Right renal cortex interstitium (tissue), 3 donors: Measurements from ENCODE around the gene CKAP4. TPM values are rescaled to one million over a fixed set of nuclear protein-coding genes. Genes with fewer than 3 reads are reported as not detected.

Source experiments
- DNase-seq, 3 donors: peaks; one replicate each; pipeline ENCODE4 v3.0.0-alpha.2; 2013; ENCODE audit warnings: low read depth in 3 of 3, low spot score in 2 of 3
- polyA plus RNA-seq, 3 donors: library from polyadenylated mRNA; unstranded; fragments of 120-200 nt; gene quantifications; one replicate each; pipeline ENCODE4 v1.2.1, GENCODE V29; 2013; ENCODE audit not compliant: insufficient read length in 3 of 3

CKAP4 gene
- polyA plus RNA-seq, 3 donors, result 106 to 112 (median 112) TPM

DNA sequence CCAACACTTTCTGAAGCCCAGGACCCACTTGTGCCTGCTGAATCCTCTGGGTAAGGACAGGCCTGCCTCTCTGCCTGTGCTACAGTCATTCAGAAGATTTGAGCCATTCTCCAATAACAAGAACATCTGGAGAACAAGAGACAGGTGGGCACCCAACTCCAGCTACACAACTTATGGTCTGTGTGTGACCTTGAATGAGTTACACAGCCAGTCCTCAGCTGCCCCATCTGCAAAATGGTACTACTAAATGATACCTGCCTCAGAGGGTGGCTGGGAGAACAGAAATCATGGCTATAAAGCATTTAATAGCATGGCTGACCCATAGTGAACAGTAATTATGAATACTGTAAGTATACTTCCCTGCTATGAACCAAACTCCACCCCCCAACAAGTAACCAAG lies 4.2 kb downstream of the CKAP4 start:
- no peak for DNase-seq

GRCh38 chr12:106240821-106241220 lies 7.0 kb downstream of the CKAP4 start:
- no peak for DNase-seq

DNA sequence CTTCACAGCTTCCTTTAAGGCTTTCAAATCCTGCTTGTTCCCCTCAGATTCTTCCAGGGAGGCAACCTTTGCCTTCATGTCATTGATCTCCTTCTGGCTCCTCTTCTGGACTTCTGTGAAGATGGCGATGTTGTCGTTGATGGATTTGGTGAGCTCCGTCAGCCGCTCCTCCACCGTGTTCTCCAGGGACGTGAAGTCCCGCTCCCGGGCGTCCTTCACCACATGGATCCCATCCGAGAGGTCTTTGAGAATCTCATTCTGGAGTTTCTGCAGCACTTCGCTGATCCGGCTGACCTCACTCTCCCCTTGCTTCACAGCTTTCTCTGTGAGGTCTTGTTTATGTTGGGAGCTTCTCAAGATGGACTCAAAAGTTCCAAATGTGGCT lies 7.9 kb downstream of the CKAP4 start:
- no peak for DNase-seq

- no peak for DNase-seq
These were observed 8.4 kb downstream of the CKAP4 start for GRCh38 chr12:106239241-106239950.

GRCh38 chr12:106238146-106238545 lies 9.7 kb downstream of the CKAP4 start:
- DNase-seq, result no peak

GRCh38 chr12:106235770-106236169 lies 12.1 kb downstream of the CKAP4 start:
- no peak for DNase-seq

DNA sequence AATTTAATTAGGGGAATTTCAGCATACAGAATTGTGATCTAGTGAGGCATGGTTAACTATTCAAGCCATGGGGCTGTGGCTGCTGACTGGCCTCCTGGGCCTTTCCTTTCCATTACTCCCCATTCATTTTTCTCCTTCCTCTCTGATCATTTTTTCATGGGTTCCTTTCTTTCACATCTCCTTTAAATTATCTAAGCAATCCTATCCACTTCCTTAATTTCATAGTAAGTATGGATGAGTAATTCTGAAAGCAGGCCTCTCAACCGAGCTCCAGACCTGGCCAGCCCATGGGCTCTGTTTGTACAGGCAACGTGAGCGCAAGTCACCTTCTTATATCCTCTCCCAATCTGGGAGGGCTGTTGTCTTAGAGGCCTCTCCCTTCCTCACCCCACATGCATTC lies 13.4 kb downstream of the CKAP4 start:
- DNase-seq, result no peak

DNA sequence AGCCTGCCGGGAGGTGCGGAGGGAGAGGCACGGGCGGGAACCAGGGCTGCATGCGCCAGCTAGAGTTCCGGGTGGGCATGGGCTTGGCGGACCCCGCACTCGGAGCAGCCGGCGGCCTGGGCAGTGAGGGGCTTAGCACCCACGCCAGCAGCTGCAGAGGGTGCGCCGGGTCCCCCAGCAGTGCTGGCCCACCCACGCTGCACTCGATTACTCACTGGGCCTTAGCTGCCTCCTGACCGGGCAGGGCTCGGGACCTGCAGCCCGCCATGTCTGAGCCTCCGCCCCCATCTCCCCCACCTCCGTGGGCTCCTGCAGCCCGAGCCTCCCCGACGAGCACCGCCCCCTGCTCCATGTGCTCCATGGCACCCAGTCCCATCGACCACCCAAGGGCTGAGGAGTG lies 14.8 kb downstream of the CKAP4 start:
- no peak for DNase-seq

DNA sequence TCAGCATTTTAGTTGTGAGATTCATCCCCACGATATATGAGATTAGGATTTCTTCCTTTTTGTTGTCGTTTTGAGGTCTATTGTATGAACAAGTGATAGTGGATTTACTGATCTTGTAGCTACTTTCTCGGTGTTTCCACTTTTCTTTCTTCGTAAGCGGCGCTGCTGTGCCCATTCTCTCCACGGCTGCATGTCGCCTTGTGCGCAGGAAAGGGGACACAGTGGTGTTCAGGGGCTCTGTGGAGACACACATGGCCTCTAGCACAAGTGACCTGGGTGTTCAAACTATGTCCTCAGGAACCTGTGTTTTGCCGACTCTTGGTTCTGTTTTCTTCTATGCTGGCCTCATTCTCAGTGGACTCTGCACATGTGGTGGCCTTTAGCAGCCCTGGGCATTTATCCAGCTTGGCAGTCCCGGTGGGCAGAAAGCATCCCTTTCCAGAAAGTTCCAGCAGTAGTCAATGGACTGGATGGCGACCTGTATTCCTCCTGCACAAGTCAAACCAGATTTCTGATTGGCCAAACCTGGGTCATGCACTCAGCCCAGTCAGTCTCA lies 18.7 kb downstream of the CKAP4 start:
- DNase-seq, result no peak

GRCh38 chr12:106228320-106228710 lies 19.5 kb downstream of the CKAP4 start:
- no peak for DNase-seq

- no peak for DNase-seq
These were observed 20.0 kb downstream of the CKAP4 start for GRCh38 chr12:106227641-106228319.

DNA sequence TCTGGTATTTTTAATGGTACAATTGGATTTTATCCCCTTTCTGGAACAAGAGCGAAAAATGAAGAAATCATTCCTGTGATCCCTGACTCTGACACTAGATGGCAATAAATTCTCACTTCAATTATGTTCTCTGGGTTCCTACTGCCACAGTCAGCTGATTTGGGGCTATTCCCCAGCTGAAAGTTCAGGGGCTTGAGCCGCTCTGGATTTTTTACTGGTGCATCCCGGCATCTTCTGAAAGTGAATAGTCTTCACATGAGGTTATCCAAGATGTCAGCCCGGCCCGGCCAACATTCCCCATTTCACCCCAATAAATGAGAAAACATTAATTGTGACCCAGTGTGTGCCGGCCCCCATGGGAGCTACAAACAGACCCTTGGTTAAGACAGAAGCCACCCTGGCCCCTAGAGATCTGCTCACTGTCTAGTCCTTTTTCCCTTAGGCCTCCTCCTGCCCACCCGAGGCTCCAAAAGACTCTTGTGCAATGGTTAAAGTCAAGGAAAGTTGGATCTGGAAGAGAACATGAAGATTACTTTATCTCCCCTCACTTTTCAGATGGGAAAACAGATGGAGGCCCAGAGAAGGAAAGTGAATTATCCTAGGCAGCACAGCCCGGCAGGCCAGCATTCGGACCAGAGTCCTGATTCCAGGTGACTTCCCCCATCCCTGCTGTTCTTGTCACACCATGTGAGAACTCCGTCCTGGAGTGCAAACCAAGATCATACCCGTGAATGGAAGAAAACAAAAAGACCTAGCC lies 20.8 kb downstream of the CKAP4 start:
- no peak for DNase-seq

- no peak for DNase-seq
These were observed 23.5 kb downstream of the CKAP4 start for GRCh38 chr12:106224355-106224706.

DNA sequence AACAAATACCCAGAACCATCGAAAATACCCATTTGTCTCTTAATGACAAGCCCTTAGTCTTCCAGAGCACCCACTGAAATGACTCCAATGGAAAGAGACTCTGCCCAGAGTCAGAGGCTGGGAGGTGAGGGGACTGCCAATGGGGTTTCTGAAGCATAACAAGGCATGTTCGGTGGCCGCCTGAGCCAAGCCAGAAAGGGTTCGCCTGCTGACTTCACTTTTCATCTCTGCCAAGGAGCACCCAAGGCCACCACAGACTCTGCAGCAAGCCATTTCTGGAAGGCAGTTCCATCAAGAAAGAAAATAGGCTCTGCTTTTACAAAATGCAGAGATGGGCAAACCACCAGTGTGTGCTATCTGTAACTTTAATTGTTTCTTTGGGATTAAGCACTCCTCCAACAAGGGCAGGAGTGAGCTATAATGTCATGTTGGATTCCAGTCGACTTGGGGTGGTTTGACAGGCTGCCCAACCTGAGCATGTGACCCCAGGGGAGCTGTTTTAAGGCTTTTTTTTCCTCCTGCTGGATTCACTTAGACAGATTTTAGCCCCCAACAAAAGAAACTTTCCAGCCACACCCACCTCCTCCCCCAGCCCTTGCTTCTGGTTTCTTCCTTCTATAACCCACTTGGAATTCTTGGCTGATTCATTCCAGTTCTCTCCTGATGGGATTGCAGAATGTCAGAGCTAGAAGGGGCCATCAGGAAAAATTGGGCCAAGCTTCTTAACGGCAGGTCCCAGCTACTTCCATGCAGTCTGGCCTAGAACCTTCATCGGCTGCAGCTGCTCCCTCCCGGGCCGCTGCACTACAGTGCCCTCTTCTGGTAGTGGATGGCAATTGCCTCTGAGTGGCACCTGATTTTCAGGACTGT lies 24.1 kb downstream of the CKAP4 start:
- no peak for DNase-seq

- DNase-seq, result no peak
These were observed 27.3 kb downstream of the CKAP4 start for GRCh38 chr12:106220536-106220935.

GRCh38 chr12:106219043-106219442 lies 28.8 kb downstream of the CKAP4 start:
- DNase-seq, result no peak

- no peak for DNase-seq
These were observed 30.1 kb downstream of the CKAP4 start for GRCh38 chr12:106217706-106218105.

GRCh38 chr12:106214571-106214970 lies 33.2 kb downstream of the CKAP4 start:
- peak in 1 of 3 donors; percentile 31 for DNase-seq

DNA sequence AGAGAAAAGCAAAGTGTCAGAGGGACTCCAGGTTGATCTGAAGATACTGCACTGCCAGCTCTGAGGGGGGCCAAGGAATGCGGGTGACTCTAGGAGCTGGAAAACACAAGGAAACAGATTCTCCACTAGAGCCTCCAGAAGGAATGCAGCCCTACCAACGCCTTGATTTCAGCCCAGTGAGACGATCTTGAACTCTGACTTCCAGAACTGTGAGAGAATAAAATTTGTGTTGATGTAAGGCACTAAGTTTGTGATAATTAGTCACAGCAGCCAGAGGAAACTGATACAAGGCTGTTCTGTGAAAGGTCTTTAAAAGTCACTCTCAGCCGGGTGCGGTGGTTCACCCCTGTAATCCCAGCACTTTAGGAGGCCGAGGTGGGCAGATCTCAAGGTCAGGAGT lies 34.2 kb downstream of the CKAP4 start:
- no peak for DNase-seq

GRCh38 chr12:106211973-106212372 lies 35.8 kb downstream of the CKAP4 start:
- no peak for DNase-seq
